Measurements from ENCODE around the gene SLC9A9.
A peak's percentile ranks its signal among the peaks of the same experiment; 100 is the strongest.
"Not testable (repeated sequence)": the region's sequence is repeated elsewhere in the genome, so short reads cannot be mapped to it uniquely, and the experiment has no call there.

SLC9A9 gene

DNA sequence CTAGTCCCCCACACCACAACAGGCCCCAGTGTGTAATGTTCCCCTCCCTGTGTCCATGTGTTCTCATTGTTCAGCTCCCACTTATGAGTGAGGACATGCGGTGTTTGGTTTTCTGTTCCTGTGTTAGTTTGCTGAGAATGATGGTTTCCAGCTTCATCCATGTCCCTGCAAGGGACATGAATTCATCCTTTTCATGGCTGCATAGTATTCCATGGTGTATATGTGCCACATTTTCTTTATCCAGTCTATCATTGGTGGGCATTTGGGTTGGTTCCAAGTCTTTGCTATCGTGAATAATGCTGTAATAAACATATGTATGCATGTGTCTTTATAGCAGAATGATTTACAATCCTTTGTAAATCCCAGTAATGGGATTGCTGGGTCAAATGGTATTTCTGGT, 152.9 kb downstream of the SLC9A9 start:
- DNase-seq (ENCODE audit: low read depth, low spot score), result not testable (repeated sequence)

- DNase-seq (ENCODE audit: low read depth, low spot score), result no peak
Measured at GRCh38 chr3:143693506-143693905, 154.8 kb downstream of the SLC9A9 start.

GRCh38 chr3:143686638-143687197, 161.6 kb downstream of the SLC9A9 start:
- no peak for DNase-seq (ENCODE audit: low read depth, low spot score)

DNA sequence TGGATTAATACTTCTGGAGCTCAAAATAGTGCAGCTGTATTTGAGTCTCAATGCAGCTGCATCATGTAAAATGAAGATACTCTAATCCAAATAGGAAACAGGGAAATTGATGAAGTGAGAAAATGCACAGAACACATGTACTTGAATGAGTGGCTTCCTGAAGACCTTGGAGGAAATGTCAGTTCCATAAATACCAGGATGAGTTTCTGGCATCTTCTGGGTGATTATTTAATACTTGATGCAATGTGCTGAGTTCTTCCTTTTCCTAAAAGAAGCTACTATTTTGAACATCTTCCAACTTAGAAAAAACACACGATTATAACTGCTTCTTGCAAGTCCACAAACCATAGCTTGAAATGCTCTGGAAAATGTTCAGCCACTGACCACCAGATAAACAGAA, 162.8 kb downstream of the SLC9A9 start:
- DNase-seq (ENCODE audit: low read depth, low spot score), result no peak

GRCh38 chr3:143677430-143677829, 170.8 kb downstream of the SLC9A9 start:
- no peak for DNase-seq (ENCODE audit: low read depth, low spot score)

- no peak for DNase-seq (ENCODE audit: low read depth, low spot score)
Measured at GRCh38 chr3:143676747-143677146, 171.5 kb downstream of the SLC9A9 start.

- DNase-seq (ENCODE audit: low read depth, low spot score), result no peak
Measured at GRCh38 chr3:143676021-143676420, 172.2 kb downstream of the SLC9A9 start.

DNA sequence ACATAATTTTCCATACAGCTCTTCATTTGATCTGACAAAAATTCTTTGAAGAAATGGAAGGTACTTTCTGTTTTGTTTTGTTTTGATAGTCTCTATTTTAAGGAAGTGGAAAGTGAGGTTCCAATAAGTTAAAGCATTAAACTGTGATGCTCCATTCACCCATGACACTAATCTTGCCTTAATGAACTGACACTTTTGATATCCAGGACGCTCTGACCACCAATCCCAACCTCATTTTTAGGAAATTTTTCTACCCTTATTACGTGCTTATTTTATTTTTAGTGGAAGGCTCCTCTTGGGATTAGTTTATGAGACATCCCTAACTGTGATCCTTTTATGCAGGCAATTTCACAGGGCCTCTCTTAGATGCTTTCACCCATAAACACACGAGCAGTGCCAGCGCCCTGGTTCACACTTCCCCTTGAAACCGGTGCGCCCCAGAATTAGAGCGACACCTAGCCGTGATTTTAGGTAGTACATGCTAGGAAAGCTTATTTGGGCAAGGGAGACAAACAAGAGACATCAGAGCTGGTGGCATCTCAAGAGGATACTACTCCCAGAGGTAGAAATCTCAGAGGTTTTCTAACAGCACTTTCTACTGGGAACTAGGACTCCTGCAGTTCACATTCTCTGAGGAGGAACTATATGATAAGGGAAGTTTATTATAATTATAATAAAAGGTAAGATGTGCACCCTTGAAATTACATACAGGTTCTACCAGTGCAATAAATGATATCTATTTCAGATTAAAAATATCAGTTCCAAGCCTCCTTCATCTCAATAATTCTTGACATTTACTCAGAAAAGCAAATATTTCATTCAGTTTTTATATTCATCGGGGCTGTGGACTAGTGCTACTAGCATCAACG, 173.9 kb downstream of the SLC9A9 start:
- DNase-seq (ENCODE audit: low read depth, low spot score), result peak; percentile 27

DNA sequence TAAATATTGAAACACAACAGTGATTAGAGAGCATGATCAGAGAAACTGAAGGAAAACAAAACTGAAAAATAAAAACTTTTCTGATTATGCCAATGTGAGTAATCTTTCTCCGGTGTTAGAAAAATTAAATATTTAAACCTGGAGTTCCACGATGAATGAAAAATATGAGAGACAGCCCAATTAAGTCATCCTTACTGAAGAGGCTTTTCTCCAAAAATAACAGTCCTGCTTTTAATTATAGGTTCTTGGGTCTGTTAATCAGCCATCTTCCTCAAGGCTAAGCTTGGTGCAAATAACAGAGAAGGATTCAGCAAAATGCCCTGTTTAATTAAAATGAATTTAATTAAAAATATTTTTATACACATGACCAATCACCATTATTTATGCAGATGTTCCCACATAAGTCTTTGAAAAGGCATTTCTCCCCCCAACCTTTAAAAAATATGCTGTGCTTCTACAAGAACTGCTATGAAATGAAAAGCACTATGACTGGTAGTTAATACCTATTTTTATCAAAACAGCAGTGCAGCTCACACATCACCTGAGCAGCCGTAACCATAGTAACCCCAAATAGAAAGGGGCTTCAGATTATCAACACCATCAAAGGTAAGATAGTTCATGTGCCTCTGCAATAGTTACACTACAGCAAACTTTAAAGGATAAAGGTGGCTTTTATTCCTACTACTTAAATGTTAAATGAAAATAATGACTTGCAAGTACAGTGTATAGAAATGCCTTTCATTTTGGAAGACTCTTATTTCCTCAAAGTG, 175.7 kb downstream of the SLC9A9 start:
- DNase-seq (ENCODE audit: low read depth, low spot score), result no peak

- no peak for DNase-seq (ENCODE audit: low read depth, low spot score)
Measured at GRCh38 chr3:143671626-143672025, 176.6 kb downstream of the SLC9A9 start.

- DNase-seq (ENCODE audit: low read depth, low spot score), result no peak
Measured at GRCh38 chr3:143668924-143669790, 179.1 kb downstream of the SLC9A9 start.

DNA sequence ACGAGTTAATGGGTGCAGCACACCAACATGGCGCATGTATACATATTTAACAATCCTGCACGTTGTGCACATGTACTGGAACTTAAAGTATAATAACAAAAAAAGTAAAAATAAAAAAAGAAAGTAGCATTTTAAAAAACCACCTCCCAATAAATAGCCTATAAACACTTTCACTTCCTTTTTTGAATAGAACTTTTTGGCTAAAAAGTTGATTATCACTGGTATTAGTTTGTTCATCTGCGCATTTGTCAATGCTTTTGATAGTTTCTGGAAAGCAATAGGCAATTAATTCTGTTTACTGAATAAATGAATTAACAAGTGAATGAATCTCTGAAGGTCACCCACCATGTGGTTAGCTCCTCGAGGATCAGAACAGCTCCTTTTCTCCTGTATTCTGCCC, 179.9 kb downstream of the SLC9A9 start:
- no peak for DNase-seq (ENCODE audit: low read depth, low spot score)

GRCh38 chr3:143661677-143662076, 186.6 kb downstream of the SLC9A9 start:
- DNase-seq (ENCODE audit: low read depth, low spot score), result no peak

- DNase-seq (ENCODE audit: low read depth, low spot score), result no peak
Measured at GRCh38 chr3:143658861-143659260, 189.4 kb downstream of the SLC9A9 start.

- no peak for DNase-seq (ENCODE audit: low read depth, low spot score)
Measured at GRCh38 chr3:143658116-143658515, 190.2 kb downstream of the SLC9A9 start.

GRCh38 chr3:143657391-143657790, 190.9 kb downstream of the SLC9A9 start:
- DNase-seq (ENCODE audit: low read depth, low spot score), result no peak

DNA sequence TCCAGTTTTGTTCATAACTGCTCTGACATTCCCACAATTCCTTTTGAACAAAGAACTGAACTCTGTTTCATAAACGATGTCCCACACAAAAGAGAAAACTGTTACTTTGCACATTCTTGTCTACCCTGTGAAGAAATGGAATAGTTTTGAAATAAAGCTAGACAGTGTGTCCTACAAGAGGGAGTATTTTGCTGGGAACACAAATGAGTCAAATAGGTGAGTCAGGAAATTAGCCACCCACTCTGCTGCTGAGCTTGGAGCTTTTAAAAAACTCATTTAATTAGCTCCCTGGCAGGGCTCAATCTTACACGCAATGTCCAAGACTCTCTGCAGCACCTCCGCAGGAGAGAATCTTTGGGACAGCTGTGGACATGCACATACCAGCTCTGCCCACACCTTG, 193.4 kb downstream of the SLC9A9 start:
- DNase-seq (ENCODE audit: low read depth, low spot score), result no peak

DNA sequence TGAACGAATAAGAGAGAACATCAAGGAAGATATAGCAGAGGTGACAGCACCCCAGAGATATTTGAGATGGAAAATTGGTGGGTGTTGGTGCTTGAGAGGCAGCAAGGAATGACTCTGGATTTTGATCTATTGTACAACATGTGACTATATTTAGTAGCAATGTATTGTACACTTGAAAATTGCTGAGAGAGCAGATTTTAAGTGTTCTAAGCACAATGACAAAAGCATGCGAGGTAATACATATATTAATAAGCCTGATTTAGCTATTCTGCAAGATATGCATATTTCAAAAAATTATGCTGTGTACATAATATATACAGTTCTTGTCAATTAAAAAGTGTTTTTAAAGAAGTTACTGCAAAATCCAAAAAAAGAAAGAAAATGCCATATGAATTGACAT, 194.3 kb downstream of the SLC9A9 start:
- no peak for DNase-seq (ENCODE audit: low read depth, low spot score)

DNA sequence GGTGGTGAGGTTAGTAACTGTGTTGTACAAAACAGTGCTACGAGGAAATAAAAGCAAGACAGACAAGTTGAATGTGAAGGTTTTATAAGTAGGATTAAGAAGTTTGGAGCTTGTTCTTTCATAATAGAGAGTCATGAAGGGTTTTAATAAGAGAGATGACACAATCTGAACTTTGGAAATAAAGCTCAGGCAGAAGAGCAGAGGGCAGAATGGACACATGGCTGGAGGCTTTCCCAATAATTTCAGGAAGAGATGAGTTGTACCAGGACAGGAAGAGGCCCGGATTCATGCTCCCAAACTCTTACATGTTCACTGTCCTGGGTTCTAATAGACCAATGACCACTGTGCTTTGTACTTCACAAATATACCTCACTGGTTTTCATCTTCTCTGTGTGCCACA, 194.8 kb downstream of the SLC9A9 start:
- DNase-seq (ENCODE audit: low read depth, low spot score), result no peak

DNA sequence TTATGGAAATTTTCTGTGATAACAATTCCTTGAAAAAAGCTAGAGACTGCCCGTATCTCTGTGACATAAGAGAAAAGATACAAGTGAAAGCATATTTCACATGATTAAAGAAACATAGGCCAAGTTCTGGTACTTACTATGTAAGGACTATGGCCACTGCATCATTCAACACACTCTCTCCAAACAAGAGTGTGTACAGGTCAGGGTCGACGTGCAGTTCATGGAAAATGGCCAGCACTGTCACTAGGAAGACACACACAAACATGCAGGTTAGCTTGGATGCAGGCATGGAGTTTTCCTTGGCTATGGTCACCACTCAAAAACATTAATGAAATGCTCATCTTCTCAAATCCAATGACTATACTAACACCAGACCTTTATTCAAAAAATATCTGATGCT, 196.2 kb downstream of the SLC9A9 start:
- DNase-seq (ENCODE audit: low read depth, low spot score), result no peak

DNA sequence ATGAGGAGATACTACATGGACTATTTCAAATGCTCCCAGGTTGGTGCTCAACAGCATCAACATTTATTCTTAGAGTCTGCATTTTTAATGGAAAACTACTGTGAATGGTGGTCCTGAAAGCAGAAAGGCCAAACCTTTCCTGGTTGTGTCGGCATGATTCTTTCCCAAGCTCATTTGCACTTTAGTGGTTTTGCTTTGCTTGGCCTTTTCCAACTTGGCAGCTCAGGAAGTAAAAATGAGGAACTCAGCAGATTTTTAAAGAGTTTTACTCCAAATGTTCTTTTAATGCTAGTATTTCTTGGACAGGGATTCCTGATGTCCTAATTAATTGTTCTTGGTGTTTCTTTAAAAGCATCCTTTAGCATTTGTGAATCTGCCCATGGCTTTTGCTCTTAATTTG, 197.4 kb downstream of the SLC9A9 start:
- DNase-seq (ENCODE audit: low read depth, low spot score), result no peak

DNA sequence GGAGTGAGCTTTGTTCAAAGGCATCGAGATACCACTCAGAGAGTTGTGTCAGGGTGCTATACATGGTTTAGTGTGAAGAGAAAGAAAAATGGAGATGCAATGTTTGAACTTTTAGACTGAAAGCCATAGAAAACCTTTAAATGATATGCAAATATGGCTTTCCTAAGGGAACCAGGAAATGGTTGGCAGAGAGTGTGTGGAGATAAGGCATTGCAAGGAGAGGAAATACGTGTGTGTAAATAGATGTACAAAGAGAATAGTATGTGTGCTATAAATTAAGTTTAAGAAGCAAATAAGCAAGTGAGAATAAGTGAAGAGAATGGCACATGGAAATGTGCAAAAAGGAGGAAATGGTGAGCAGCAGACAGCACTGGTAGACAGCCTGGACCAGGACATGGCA, 198.1 kb downstream of the SLC9A9 start:
- DNase-seq (ENCODE audit: low read depth, low spot score), result no peak

Measured in brain pericyte (primary cell).